HG03558 (cell line): ENCODE measurements around the gene LAT.
"Not testable (repeated sequence)": the region's sequence is repeated elsewhere in the genome, so short reads cannot be mapped to it uniquely, and the experiment has no call there.

Source experiments
- ATAC-seq: cut with Tn5 transposase; IDR thresholded peaks from one replicate; pipeline ENCODE4 v1.9.1; 2021; ENCODE audit warnings: moderate number of reproducible peaks; ENCODE audit not compliant: unreplicated experiment; ENCODE audit errors: extremely low read depth

The LAT gene, protein sequence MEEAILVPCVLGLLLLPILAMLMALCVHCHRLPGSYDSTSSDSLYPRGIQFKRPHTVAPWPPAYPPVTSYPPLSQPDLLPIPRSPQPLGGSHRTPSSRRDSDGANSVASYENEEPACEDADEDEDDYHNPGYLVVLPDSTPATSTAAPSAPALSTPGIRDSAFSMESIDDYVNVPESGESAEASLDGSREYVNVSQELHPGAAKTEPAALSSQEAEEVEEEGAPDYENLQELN

DNA sequence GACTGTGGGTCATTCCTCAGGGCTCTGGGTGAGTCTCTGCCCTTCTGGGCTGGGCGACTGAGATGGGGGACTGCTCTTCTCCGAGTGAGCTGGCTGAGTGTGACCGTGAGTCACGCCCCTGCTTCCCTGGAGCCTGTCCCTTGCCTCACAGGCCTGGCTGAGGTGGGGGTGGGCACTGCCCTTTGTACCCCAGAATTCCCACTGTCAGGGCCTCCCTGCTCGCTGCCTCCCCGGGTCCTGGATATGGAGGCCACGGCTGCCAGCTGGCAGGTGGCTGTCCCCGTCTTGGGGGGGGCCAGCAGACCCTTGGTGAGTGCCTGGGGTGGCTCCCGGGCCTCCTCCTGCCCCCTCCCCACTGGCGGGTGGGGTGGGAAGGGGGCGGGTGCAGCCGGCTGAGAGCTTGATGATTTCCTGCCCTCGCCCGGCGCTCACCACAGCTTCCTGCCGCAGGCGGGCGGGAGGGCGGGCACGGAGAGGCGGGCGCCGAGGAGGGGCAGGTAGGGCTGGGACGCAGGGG lies at the start of gene LAT:
TSS of gene LAT (plus strand) at position 434 of the 517 bp plus-strand sequence. CDS start 366 bp downstream, outside the sequence.
- no peak for ATAC-seq

DNA sequence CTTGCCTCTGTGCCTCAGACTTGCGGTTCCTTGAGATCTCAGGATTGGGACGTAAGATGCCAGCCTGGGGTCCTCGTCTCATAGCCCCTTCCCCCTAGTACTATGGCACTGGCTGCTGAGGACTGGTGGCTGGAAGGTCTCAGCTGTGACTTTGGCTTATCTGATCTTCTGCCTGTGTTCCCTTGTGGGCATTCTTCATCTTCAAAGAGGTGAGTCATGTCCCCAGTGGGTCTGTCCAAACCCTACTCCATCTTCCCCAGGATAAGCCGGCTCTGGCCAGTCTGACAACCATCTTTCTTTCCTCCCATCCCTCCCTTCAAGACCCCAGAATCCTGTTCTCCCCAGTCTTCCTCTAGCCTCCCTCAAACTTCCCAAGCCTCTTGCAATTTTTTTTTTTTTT lies 49.5 kb upstream of the LAT start:
- ATAC-seq, result no peak

DNA sequence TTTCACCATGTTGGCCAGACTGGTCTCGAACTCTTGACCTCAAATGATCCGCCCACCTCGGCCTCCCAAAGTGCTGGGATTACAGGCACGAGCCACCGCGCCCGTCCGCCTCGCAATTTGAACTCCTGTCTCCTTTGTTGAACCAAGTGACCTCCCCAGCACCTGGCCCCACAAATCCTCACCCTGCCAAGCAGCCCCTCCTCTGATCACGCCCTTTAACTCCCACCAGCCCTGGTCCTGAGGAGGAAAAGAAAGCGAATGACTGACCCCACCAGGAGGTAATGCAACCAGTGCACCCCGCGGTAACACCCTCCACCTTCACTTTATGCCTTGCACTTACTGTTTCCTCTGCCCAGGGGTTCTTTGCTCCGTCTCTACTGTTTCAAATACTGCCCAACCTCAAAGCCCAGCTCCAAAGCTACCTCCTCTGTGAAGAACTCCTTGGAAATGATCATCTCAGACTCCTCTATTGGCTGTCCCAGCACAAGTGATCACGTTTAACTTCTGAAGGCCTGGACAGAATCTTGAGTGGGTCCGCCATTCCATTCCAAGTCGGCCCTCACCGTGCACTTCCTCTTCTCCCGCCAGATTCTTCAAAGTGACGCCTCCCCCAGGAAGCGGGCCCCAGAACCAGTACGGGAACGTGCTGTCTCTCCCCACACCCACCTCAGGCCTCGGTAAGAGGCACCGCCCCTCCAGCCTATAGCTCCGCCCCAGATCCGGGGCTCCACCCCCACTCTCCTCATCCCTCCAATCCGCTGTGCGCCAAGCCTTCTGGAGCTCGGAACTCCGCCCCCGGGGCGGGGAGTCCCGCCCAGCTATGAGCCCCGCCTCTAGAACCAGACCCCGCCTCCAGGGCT lies 48.7 kb upstream of the LAT start:
- peak; percentile 63 for ATAC-seq

DNA sequence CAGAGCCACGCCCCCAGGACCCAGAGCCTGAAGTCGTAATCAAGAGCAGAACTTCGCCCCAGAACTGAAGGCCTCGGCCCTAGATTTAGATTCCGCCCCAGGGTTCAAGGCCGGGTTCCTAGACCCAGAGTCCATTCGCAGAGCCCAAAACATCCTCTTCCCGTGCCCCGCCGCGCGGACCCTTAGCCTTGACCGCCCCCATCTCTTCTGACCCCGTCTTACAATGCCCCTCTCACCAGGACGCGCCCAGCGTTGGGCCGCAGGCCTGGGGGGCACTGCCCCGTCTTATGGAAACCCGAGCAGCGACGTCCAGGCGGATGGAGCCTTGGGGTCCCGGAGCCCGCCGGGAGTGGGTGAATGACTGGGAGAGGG lies 48.1 kb upstream of the LAT start:
- ATAC-seq, result no peak

DNA sequence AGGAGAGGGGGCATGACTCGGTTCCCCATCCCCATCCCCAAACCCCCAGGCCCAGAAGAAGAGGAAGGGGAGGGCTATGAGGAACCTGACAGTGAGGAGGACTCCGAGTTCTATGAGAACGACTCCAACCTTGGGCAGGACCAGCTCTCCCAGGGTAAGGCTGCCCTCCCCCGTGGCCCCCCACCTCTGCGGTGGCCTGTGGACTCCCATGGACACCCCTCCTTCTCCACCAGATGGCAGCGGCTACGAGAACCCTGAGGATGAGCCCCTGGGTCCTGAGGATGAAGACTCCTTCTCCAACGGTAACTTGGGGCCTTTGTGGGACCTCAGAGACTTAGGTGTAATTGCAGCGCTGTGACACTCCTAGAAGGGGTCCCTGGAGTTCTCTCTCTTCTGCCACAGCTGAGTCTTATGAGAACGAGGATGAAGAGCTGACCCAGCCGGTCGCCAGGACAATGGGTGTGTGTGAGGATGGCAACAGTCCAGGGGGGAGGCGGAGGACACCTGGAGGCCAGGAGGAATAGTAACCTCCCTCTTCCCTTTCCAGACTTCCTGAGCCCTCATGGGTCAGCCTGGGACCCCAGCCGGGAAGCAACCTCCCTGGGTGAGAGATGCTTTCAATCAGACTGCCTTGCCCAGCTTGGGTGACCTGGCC lies 47.5 kb upstream of the LAT start:
- no peak for ATAC-seq

DNA sequence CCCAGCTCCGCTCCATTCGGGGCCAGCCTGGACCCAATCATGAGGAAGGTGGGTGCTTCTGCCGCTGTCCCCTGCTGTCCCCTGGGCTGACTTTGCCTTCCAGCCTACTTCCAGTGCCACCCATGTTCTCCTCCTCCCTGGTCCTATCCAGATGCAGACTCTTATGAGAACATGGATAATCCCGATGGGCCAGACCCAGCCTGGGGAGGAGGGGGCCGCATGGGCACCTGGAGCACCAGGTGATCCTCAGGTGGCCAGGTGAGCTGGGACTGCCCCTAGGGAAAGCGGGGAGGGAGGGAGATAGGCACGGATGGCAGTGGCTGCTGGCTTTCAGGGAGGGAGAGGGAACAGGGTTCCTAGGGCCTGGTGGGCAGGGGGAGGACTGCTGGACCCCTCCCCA lies 46.1 kb upstream of the LAT start:
- no peak for ATAC-seq

DNA sequence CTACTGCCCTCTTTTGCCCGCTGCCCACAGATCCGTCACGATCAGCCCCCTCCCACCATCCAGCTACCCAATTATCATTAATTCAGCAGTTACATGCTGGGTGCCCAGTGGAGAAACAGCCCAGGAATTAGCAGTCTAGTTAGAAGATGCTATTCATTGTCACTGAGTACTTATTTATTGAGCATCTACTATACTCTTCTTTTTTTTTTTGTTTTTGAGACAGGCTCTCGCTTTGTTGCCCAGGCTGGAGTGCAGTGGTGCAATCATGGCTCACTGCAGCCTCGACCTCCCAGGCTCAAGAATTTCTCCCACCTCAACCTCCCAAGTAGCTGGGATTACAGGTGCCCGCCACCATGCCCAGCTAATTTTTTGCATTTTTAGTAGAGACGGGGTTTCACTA lies 45.0 kb upstream of the LAT start:
- not testable (repeated sequence) for ATAC-seq

DNA sequence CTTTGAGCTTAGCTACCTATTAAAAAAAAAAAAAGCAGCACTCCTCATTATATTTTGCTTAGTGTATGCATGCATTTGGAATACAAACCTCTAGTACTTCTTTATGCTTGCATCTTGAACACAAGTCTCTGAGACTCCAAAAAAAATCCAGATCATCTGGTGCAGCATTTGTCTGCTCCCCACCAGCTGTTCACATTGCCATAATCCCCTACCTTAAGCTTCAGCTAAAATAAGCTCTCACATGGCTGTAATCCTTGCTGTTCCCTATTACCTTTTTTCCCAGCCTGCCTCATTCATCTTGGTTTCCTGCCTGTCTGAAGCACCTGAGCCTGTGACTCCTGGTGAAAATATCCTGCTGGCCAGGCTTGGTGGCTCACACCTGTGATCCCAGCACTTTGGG lies 41.6 kb upstream of the LAT start:
- no peak for ATAC-seq

DNA sequence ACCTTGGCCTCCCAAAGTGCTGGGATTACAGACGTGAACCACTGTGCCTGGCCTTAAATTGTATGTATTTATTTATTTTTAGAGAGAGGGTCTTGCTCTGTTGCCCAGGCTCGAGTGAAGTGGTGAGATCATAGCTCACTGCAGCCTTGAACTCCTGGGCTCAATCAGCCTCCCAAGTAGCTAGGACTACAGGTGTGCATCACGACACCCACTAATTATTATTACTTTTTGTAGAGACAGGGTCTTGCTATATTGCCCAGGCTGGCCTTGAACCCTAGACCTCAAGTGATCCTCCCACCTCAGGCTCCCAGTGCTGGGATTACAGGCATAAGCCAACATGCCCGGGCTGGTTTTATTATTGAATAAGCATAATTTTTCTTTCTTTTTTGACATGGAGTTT lies 38.2 kb upstream of the LAT start:
- no peak for ATAC-seq

DNA sequence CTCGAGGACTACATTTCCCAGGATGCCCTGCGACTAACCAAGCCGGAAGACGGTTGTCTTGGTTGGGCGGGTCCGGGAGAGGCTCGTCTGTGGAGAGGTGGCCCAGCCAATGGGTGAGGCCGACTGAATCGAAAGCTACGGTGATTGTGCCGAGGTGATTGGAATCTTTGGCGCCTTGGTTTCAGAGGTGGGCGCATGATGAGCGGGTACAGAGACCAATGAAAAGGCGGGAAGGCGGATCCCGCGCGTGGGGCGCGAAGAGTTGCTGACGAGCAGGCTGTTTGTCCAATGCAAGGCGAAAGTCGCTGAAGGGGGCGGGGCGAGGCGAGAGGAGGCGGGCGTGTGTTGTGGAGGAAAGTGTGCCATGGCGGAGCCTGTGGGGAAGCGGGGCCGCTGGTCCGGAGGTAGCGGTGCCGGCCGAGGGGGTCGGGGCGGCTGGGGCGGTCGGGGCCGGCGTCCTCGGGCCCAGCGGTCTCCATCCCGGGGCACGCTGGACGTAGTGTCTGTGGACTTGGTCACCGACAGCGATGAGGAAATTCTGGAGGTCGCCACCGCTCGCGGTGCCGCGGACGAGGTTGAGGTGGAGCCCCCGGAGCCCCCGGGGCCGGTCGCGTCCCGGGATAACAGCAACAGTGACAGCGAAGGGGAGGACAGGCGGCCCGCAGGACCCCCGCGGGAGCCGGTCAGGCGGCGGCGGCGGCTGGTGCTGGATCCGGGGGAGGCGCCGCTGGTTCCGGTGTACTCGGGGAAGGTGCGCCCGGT lies 34.0 kb upstream of the LAT start, which contains the start of gene NFATC2IP:
TSS of gene NFATC2IP (plus strand) at position 290 of the 762 bp plus-strand sequence. CDS start at position 365, 75 bp downstream.
- ATAC-seq, result peak; percentile 91

DNA sequence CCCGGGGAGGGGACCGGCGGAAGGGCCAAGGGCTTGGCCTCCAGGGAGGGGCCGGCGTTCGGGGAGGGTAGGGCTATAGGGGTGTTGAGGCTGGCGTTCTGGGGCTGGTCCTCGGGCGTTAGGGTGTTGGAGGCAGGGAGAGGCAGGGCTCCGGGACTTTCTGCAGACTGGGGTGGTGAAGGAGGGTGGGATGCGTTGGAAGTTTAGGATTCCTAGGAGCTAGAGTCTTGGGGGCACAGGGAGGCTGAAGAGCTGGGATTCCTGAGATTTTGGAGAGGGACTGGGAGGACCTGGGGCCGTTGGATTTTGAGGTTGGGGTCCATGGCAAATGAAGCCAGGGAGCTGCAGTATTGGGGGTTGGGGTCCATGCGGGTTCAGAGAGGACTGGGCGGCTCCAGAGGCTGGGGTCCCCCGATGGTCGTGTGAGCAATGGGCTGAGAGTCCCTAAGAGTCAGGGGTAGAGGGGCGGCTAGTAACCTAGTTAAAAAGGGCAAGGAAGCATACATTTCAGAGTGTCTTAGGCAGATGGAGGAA lies 33.4 kb upstream of the LAT start:
- ATAC-seq, result no peak

DNA sequence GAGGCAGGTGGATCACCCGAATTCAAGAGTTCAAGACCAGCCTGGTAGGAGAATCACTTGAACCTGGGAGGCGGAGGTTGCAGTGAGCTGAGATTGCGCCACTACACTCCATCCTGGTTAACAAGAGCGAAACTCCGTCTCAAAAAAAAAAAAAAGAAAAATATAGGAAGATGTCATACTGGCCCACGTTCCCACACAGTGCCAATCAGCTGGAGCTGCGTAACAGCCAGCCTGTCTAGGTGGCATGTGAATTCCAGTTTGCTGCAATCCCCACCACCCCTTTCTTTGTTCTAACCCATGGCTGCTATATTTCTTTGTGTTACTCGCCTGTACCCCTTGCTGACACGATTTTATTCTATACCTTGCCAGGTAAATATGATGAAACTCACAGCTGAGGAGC lies 26.6 kb upstream of the LAT start:
- ATAC-seq, result no peak

DNA sequence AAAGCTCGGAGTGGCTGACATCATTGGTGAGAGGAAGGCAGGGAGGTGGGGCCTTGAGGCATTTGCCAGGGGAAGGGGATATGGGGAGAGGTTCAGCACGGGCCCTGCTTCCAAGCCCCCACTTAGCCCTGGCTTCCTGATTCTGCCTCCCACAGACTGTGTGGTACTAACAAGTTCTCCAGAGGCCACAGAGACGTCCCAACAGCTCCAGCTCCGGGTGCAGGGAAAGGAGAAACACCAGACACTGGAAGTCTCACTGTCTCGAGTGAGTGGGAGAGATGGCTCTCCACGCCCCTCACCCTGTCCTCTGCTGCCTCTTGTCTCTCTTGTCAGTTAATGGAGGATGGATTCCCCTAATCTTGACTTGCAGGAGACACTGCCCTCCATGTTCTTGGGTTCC lies 26.0 kb upstream of the LAT start:
- no peak for ATAC-seq

DNA sequence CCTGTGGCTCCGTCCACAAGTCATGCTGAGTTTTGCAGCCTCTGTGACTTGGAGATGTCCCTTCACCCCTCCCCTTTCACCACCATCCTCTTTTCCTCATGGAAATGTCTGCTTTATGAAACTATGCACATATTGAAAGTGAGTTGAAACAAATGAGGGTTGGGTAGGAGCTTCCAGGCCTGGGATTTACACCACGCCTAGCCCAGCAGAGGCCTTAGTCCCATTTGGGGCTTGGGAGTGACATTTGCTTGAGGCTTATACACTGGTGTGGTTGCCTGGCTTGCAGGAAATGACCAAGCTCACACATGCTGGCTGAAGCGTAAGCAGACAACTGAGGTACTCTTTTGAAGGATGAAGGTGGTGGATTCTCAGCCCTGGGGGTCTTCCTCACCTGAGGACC lies 20.8 kb upstream of the LAT start:
- ATAC-seq, result no peak

DNA sequence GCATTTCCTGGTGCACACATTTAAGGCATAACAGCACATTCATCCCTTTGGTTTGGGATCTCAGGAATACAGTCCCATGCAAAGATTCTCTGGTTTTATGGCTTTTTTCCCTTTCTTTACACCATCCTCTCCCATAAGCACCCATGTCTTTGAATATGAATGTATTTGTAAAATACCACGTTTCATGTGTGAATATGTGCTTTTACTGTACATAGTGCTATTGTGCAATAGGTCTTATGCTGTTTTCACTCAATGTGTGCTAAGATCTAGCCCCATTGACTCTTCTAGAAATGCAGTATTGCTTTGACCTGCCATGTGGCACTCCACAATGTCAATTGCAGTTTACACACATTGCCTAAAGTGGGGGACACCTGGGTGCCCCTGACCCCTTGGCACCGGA lies 20.4 kb upstream of the LAT start:
- ATAC-seq, result no peak

DNA sequence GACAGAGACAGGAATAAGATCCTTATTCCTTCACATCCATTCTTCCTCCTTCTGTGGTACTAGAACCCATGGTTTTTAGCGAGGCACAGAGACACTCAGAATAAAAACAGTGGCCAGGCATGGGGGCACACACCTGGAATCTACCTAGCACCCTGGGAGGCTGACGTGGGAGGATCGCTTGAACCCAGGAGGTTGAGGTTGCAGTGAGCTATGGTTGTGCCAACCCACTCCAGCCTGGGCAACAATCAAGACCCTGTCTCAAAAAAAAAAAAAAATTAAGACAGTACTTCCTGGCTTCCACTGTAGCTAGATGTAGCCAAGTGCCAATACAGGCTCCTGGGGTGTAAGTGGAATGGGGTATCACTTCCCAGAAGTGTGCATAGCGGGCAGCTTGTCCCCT lies 17.7 kb upstream of the LAT start:
- ATAC-seq, result no peak

DNA sequence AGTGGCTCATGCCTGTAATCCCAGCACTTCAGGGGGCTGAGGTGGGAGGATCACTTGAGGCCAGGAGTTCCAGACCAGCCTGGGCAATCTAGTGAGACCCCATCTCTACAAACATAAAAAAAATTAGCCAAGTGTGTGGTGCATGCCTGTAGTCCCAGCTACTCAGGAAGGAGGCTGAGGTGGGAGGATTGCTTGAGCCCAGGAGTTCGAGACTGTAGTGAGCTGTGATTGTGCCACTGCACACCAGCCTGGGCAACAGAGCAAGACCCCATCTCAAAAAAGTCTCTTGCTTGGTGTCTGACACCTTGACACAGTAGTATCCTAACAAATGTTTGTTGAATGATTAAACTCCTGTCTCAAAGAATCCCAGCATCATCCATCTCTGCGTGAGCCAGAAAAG lies 15.2 kb upstream of the LAT start:
- not testable (repeated sequence) for ATAC-seq

DNA sequence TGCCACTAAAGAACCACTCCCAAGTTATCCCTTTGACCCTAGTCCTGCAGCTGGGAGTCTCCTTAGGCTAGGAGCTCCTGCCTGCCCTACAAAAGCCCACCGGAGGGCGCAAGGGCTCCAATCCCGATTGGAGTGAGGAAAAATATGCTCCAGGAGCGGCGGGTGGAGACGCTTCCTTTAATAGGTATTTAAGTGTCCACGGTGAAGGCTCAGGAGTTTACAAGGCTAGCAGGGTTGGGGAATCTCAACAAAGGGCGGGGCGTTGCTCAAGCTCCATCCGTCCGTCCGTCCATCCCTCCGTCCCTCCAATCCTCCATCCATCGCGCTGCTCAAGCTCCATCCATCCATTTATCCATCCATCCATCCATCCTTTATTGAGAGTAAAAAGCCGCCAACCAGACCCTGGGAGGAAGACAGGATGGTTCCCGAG lies 10.8 kb upstream of the LAT start:
- no peak for ATAC-seq

DNA sequence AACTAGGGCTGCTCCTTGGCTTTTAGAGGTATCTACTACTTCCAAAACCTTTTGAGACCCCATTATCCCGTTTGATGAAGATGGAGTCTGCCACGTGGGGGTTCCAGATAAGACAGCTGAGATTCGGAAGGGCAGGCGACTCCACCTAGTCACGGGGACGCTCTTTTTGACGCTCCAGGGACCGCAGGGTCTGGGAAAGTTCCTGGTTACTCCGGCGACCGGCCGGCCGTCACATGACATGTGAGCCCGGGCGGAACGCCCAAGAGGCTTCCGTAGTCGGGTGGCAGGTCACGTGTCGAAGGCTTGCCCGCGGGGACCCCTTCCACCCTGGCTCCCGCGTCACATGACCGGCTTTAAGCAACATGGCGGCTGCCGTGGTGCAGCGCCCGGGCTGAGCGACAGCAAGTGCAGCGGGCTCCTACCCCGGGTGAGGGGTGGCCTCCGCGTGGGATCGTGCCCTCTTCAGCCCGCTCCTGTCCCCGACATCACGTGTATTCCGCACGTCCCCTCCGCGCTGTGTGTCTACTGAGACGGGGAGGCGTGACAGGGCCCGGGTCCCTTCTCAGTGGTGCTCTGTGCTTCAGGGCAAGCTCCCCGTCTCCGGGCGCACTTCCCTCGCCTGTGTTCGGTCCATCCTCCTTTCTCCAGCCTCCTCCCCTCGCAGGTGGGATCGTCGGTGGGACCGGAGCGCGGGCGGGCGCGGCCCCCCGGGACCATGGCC lies 10.3 kb upstream of the LAT start, which contains the start of gene SPNS1:
TSS of gene SPNS1 (plus strand) at position 342 of the 721 bp plus-strand sequence. CDS start at position 716, 374 bp downstream.
- peak; percentile 68 for ATAC-seq
